ENCODE measurements around the gene RPS18.

Gene RPS18

GRCh38 chr6:33292996-33293682 is 21.3 kb downstream of the RPS18 start:
- TF ChIP-seq CTCF (conservative IDR thresholded peaks at IDR 0.05; ENCODE audit: control insufficient read depth, insufficient read depth, low read depth, low read length) = no peak
- no peak for DNase-seq (ENCODE audit: low read depth)
- no peak overlapping the region for H3K4me3 ChIP-seq (ENCODE audit: control insufficient read depth, low read depth, low read length)

GRCh38 chr6:33294086-33294823 is 22.4 kb downstream of the RPS18 start:
- TF ChIP-seq CTCF (conservative IDR thresholded peaks at IDR 0.05; ENCODE audit: control insufficient read depth, insufficient read depth, low read depth, low read length) = no peak
- no peak overlapping the region for H3K4me3 ChIP-seq (ENCODE audit: control insufficient read depth, low read depth, low read length)
- no peak for DNase-seq (ENCODE audit: low read depth)

GRCh38 chr6:33295621-33296369 is 23.9 kb downstream of the RPS18 start:
- no peak for TF ChIP-seq CTCF (conservative IDR thresholded peaks at IDR 0.05; ENCODE audit: control insufficient read depth, insufficient read depth, low read depth, low read length)
- DNase-seq (ENCODE audit: low read depth) = no peak
- H3K4me3 ChIP-seq (ENCODE audit: control insufficient read depth, low read depth, low read length) = no peak overlapping the region

- no peak overlapping the region for H3K4me3 ChIP-seq (ENCODE audit: control insufficient read depth, low read depth, low read length)
- DNase-seq (ENCODE audit: low read depth) = no peak
- TF ChIP-seq CTCF (conservative IDR thresholded peaks at IDR 0.05; ENCODE audit: control insufficient read depth, insufficient read depth, low read depth, low read length) = no peak
Measured at GRCh38 chr6:33296797-33297405, 25.0 kb downstream of the RPS18 start.

GRCh38 chr6:33297406-33297955 is 25.6 kb downstream of the RPS18 start:
- no peak for TF ChIP-seq CTCF (conservative IDR thresholded peaks at IDR 0.05; ENCODE audit: control insufficient read depth, insufficient read depth, low read depth, low read length)
- peak overlapping the region; percentile 91 for H3K4me3 ChIP-seq (ENCODE audit: control insufficient read depth, low read depth, low read length)
- no peak for DNase-seq (ENCODE audit: low read depth)
